Ovary (tissue), 3 donors: ENCODE data around the gene OR2T27.
"Not testable (repeated sequence)": the region's sequence is repeated elsewhere in the genome, so short reads cannot be mapped to it uniquely, and the experiment has no call there.

Source experiments
- CTCF ChIP-seq, 3 donors: fragments of 450-650 bp in 2 of 3; fragments of 200-600 bp in 1 of 3; IDR thresholded peaks; one replicate each; pipeline versions ENCODE4 v1.5.1 to v1.8.0; 2016 to 2022; ENCODE audit warnings: antibody characterized with exemption in 3 of 3, mild to moderate bottlenecking in 1 of 3
- EP300 ChIP-seq: sonication (generic); formaldehyde crosslinking; IDR thresholded peaks from one replicate; pipeline ENCODE4 v1.6.1; 2017; ENCODE audit warnings: antibody characterized with exemption
- POLR2A ChIP-seq: fragments of 450-650 bp; IDR thresholded peaks from one replicate; pipeline ENCODE4 v1.6.1; 2017; ENCODE audit warnings: antibody characterized with exemption, mild to moderate bottlenecking, moderate library complexity
- donor health status: DM: no; HTN: no; CAD: no.

GRCh38 chr1:248636612-248637011 lies 18.7 kb downstream of the OR2T27 start:
- TF ChIP-seq POLR2A; CTCF (IDR thresholded peaks at IDR 0.05); EP300: not testable (repeated sequence)
